Activated gamma-delta T cell (primary cell): Measurements from ENCODE around the gene ANKLE1.
"Not testable (repeated sequence)": the region's sequence is repeated elsewhere in the genome, so short reads cannot be mapped to it uniquely, and the experiment has no call there.

Experiments used
- DNase-seq: peaks from one replicate; lab custom pipeline; 2025; lab: John Stamatoyannopoulos, UW

Gene ANKLE1

GRCh38 chr19:17246681-17247425 lies 34.8 kb upstream of the ANKLE1 start:
- no peak for DNase-seq

GRCh38 chr19:17248011-17248776 lies 33.5 kb upstream of the ANKLE1 start:
- no peak for DNase-seq

GRCh38 chr19:17249887-17250548 lies 31.7 kb upstream of the ANKLE1 start:
- no peak for DNase-seq

- DNase-seq: no peak
Measured at GRCh38 chr19:17254636-17255035, 27.1 kb upstream of the ANKLE1 start.

GRCh38 chr19:17255150-17255621 lies 26.5 kb upstream of the ANKLE1 start:
- DNase-seq: no peak

- no peak for DNase-seq
Measured at GRCh38 chr19:17256130-17256529, 25.6 kb upstream of the ANKLE1 start.

- DNase-seq: no peak
Measured at GRCh38 chr19:17259118-17259780, 22.5 kb upstream of the ANKLE1 start.

- DNase-seq: no peak
Measured at GRCh38 chr19:17259934-17260333, 21.8 kb upstream of the ANKLE1 start.

- DNase-seq: peak; percentile 58
Measured at GRCh38 chr19:17260842-17261325, 20.8 kb upstream of the ANKLE1 start.

GRCh38 chr19:17262557-17262956 lies 19.1 kb upstream of the ANKLE1 start:
- DNase-seq: no peak

GRCh38 chr19:17263712-17264640 lies 17.7 kb upstream of the ANKLE1 start:
- no peak for DNase-seq

GRCh38 chr19:17264641-17264979 lies 17.1 kb upstream of the ANKLE1 start, which contains the start of gene USHBP1:
Gene USHBP1 (minus strand): TSS chr19:17264745. CDS start chr19:17264299, 446 bp downstream.
- no peak for DNase-seq

GRCh38 chr19:17266026-17266425 lies 15.7 kb upstream of the ANKLE1 start:
- no peak for DNase-seq

- no peak for DNase-seq
Measured at GRCh38 chr19:17266589-17266974, 15.1 kb upstream of the ANKLE1 start.

GRCh38 chr19:17266975-17267788 lies 14.5 kb upstream of the ANKLE1 start, which contains the start of gene BABAM1:
Gene BABAM1 (plus strand): TSS chr19:17267443. CDS start chr19:17268807, 1,364 bp downstream.
- peak; percentile 70 for DNase-seq

GRCh38 chr19:17268754-17269153 lies 12.9 kb upstream of the ANKLE1 start:
- no peak for DNase-seq

- DNase-seq: not testable (repeated sequence)
Measured at GRCh38 chr19:17274892-17275291, 6.8 kb upstream of the ANKLE1 start.

GRCh38 chr19:17275441-17276175 lies 6.1 kb upstream of the ANKLE1 start:
- DNase-seq: no peak

GRCh38 chr19:17279436-17279835 lies 2.3 kb upstream of the ANKLE1 start:
- no peak for DNase-seq
